Right hindlimb (tissue), 1 donor: ENCODE measurements around the gene MT1E.
A peak's percentile ranks its signal among the peaks of the same experiment; 100 is the strongest.
"Not testable (repeated sequence)": the region's sequence is repeated elsewhere in the genome, so short reads cannot be mapped to it uniquely, and the experiment has no call there.

ENCODE experiments used
- DNase-seq: peaks from one replicate; pipeline ENCODE4 v3.0.0-alpha.2; 2018

Gene MT1E

DNA sequence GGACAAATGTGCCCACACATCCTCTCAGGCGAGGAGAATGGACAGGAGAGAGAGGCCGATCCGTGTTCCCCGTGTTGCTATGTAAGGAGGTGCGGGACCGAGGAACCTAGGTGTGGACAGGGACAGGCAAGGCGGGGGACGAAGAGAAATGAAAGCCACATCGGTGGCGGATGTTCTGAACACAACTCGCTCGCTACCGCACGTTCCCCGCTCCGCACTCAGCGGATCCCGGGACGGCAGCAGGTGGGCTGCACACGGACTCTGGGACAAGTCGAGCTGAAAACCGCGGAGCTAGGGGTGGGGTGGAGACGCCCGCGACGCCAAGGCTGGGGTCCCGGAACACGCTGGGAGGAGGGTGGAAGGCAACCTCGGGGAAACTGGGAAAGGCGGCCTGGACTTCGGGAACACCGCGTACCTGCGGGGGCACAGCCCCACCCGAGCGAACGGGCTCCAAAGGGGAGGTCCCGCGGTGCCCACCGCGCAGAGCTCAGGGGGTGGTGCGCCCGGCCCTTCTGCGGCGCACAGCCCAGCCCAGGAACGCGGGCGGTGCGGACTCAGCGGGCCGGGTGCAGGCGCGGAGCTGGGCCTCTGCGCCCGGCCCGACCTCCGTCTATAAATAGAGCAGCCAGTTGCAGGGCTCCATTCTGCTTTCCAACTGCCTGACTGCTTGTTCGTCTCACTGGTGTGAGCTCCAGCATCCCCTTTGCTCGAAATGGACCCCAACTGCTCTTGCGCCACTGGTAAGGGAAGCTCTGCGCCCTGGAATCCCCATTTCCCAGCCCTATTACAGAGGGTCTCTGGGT, at the start of gene MT1E:
TSS of gene MT1E (plus strand) at position 642 of the 803 bp plus-strand sequence. CDS start at position 713, 71 bp downstream.
- DNase-seq: peak; percentile 75

GRCh38 chr16:56576585-56577299, 48.8 kb upstream of the MT1E start:
- DNase-seq: no peak

DNA sequence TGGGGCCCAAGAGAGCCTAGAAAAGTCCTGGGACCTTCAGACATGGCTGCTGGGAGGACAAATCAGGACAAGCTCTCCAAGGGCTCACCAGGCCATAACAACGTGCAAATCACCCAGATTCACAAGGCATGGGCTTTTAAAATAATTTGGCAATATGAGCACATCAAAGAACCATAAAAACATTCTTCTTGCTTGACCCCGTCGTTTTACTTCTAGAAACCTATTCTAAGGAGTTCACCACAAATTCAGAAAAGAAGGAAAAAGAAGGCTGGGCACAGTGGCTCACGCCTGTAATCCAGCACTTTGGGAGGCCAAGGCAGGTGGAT, 48.3 kb upstream of the MT1E start:
- no peak for DNase-seq

DNA sequence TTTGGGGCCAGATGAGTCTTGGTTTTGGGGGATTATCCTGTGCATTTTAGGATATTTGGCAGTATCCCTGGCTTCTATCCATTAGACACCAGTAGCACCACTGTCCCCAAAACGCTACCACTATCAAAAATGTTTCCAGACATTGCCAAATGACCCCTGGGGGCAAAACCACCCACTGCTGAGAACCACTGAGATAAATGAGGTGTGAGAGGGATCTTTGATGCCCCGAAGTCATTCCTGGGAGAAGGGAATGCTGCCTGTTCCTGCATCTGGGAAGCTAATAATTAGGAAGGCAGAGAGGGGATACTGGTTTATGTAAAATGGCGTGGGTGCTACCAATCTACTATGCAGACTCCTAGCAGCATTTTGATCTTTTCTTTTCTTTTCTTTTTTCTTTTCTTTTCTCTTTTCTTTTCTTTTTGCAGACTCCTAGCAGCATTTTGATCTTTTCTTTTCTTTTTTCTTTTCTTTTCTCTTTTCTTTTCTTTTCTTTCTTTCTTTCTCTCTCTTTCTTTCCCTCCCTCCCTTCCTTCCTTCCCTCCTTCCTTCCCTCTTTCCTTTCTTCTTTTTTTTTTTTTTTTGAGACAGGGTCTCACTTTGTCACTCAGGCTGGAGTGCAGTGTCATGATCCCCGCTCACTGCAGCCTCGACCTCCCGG, 45.1 kb upstream of the MT1E start:
- DNase-seq: no peak

DNA sequence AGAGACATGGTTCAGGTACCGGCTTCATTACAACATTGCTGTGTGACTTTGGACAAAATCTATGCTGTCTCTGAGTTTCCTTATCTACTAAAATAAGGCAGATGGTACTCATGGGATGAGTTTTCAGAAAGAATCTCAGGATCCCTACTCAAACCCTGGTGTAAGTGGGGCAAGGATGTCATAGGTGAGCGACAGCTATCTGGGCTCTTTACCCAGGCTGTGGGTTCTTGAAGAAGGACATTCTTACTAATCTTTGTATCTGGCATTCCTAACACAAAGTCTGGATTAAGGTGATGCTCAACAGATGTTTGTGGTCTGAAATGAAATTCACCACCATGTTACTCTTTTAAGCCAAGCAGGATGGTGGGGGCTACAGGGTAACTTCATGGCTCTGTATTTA, 42.7 kb upstream of the MT1E start:
- DNase-seq: not testable (repeated sequence)

- no peak for DNase-seq
Measured at GRCh38 chr16:56583351-56584168, 42.0 kb upstream of the MT1E start.

- no peak for DNase-seq
Measured at GRCh38 chr16:56584276-56584675, 41.3 kb upstream of the MT1E start.

- no peak for DNase-seq
Measured at GRCh38 chr16:56588781-56589140, 36.8 kb upstream of the MT1E start.

DNA sequence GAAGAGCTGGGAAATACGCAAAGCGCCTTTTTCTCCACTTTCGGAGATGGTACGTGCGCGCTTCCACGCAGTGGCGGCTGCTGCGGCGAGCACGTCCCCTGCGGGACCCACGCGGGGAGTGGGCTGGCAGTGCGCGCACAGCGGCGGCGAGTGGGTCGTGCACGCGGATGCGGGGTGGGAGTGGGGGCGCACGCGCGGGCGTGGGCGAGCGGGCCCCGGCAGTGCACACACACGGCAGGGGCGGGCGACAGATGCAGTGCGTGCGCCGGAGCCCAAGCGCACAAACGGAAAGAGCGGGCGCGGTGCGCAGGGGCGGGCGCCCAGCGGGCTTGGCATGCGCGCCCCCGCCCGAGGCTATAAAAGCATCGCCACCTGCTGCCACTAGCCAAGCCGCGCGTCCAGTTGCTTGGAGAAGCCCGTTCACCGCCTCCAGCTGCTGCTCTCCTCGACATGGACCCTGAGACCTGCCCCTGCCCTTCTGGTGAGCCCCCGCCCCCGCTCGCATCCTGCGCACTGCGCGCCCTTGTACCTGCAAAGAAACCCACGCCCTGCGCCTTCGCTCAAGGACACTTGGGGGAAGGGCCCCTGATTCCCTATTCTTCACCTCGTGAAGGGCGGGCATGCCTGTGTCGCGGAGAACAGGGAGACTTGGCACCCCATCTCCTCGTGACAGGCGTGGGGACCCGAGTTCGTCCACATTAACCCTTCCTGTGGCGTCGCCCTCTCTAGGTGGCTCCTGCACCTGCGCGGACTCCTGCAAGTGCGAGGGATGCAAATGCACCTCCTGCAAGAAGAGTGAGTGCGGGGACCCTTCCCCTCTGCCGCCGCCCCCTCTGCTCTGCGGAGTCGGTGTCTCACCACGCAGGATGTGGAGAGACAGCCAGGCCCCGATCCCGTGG, 36.2 kb upstream of the MT1E start, which contains the start of gene MT3:
TSS of gene MT3 (plus strand) at position 388 of the 899 bp plus-strand sequence. CDS start at position 451, 63 bp downstream.
- DNase-seq: peak; percentile 42

DNA sequence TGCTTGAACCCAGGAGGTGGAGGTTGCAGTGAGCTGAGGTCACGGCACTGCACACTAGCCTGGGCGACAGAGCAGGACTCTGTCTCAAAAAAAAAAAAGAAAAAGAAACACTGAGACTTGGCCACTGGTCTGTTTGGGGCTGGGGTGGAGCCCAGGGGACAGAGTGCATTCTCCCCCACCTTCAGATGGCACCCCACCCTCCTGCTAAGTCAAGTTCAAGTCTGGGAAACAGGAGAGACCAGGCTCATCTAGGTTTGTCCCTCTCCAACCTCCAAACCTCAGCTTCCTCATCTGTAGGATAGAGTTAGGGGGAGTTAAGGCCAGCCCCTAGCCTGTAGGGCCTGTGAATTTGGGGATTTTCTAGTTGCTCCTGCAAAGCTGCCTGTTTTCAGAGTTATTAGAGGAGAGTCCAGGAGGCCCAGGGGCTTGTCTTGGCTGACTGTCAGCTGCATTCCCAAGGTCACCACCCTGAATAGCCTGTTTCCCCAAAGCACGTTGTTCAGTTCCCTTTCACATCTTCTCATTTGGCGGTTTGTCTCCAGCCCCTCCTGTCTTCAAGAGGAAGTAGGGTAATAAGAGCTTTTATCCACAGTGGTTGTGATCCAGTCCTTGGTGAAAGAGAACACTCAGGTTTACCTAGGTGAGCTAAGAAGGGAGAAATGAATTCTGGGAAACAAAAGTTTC, 34.1 kb upstream of the MT1E start:
- DNase-seq: no peak

- DNase-seq: no peak
Measured at GRCh38 chr16:56593573-56594291, 31.8 kb upstream of the MT1E start.

GRCh38 chr16:56594292-56594619, 31.3 kb upstream of the MT1E start:
- no peak for DNase-seq

- DNase-seq: no peak
Measured at GRCh38 chr16:56600398-56600999, 25.1 kb upstream of the MT1E start.

- no peak for DNase-seq
Measured at GRCh38 chr16:56601325-56601724, 24.3 kb upstream of the MT1E start.

- no peak for DNase-seq
Measured at GRCh38 chr16:56603589-56603988, 22.0 kb upstream of the MT1E start.

DNA sequence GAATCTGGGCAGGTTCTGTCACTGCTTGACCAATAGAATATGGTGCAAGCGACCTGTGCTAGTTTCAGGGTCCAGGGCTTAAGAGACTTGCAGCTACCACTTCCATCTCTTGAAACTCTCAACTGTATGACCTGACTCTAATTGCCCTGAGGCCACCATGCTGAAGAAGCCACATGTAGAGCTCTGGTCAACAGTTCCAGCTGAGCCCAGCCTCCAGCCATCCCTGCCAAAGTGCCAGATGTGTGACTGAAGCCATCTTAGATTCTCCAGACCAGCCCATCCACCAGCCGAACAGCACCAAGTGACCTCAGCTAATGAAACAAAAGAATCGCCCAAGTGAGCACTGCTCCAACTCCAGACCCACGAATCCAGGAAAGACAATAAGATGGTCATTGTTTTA, 20.6 kb upstream of the MT1E start:
- DNase-seq: no peak

- no peak for DNase-seq
Measured at GRCh38 chr16:56605475-56605874, 20.1 kb upstream of the MT1E start.

DNA sequence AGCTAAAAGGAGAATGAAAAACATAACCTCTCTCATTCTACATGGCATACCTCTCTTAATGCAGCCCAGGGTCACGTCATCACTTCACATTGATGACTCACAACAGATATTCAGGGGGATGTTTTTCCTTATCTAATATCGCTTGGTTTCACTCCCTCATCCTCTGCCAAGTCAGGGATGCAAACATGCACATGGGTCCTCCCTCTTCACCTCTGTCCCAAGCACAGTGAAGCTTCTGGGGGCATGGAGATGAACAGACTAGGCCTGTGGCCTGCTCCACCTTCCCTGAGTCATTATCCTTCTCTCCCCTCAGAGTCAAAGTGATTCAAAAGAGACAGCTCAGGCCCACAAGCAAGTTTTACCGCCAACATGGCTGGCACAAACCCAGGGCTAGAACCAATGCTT, 19.5 kb upstream of the MT1E start:
- DNase-seq: no peak

DNA sequence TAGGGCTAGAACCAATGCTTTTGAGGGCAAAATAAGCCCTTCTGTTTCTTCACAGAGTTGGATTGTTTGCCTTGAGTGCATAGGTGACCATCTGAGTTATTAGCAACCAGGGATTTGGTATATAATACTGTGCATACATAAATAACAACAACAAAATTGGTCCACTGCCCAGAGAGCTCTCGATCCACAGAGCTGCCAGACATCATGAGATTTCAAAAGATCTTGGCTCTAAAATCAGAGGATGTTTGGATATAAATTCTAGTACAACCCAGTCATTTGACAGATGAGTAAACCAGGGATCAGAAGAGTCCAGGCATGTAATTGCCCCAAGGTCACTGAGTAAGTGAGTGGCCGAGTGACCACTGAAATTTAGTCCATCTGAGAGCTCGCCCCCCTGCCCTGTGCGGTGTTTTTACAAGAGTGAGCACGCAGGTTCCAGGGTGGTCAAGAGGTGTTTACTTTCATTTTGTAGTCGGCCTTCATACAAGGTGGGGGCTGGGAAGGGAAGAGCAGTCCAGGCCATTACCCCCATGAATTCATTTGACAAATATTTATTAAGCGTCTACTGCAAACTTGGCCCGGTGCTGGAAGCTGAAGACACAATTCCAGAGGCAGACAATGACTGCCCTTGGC, 19.0 kb upstream of the MT1E start:
- peak; percentile 36 for DNase-seq

DNA sequence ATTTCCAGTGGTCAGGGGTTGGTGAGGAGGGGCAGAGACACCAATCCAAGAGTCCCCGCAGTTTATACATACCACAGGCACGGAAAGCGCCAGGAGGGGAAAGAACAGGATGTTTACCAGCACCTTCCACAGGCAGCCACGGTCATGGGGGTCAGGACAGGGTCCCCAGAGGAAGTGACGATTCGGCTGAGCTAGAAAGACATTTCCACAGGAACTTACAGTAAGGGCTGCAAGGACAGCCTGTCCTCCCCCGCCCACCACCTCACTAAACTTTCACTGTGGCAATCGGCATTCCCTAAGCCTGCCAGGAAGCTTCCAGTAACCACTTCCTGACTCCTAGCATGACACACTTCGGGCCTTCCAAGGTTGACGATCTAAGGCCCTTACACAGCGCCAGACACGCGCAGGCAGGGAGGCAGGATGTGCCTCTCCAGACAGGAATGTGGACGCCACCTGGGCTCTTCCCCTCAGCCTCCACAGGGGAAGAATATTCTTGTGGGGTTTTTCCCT, 18.4 kb upstream of the MT1E start:
- DNase-seq: peak; percentile 80
